GM19238 (cell line): ENCODE results near the gene TOE1.
"Not testable (repeated sequence)": the region's sequence is repeated elsewhere in the genome, so short reads cannot be mapped to it uniquely, and the experiment has no call there.

Experiments
- DNase-seq: peaks from one replicate; pipeline ENCODE4 v3.0.0; 2011; ENCODE audit warnings: low spot score; ENCODE audit not compliant: insufficient read length

TOE1 gene

GRCh38 chr1:45354838-45355237 is 14.9 kb downstream of the TOE1 start:
- DNase-seq = no peak

- DNase-seq = no peak
These were observed 15.7 kb downstream of the TOE1 start for GRCh38 chr1:45355683-45356082.

DNA sequence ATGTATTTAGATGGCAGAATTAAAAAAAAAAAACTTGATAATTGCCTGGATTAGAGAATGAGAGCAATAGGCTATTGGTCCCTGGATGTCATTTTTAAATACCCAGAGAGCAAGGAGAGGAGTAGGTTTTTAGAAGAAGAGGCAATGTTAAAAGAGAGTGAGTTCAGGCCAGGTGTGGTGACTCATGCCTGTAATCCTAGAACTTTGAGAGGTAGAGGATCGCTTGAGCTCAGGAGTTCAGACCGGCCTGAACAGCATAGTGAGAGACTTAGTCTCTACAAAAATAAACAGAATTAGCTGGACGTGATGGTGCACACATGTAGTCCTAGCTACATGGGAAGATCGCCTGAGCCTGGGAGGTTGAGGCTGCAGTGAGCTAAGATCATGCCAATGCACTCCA is 16.2 kb downstream of the TOE1 start:
- no peak for DNase-seq

DNA sequence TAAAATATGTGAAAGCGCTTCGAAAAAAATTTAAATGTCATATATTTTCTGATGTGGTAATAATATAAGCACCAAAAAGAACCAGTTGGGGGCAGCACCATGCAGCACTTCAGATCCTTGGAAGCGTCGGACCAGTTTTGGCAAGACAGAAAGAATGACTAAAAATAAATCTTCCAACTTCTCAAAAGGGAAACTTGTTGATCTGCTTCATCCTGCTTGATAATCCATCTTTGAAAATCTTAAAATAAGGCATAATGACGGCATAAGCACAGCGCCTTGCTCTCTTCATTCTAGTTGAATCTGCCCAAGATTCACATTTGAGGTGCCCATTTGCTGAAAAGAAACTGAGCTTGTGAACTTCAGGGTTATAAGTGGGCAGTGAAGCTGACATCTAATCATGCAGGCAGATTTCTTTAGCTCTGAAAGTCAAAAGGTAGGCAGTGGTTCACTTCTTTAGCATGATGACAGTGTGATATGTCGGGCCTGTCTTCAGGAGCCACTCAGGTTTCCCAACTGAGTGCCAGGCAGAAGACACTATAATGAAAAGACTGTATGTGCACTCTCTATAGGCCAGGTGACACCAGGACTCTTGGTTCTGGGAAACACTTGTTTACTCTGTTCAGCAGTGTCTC is 20.0 kb downstream of the TOE1 start:
- no peak for DNase-seq

GRCh38 chr1:45360981-45361380 is 21.0 kb downstream of the TOE1 start:
- DNase-seq = not testable (repeated sequence)

GRCh38 chr1:45364294-45364693 is 24.3 kb downstream of the TOE1 start:
- DNase-seq = no peak

- DNase-seq = no peak
These were observed 25.1 kb downstream of the TOE1 start for GRCh38 chr1:45365051-45365450.

DNA sequence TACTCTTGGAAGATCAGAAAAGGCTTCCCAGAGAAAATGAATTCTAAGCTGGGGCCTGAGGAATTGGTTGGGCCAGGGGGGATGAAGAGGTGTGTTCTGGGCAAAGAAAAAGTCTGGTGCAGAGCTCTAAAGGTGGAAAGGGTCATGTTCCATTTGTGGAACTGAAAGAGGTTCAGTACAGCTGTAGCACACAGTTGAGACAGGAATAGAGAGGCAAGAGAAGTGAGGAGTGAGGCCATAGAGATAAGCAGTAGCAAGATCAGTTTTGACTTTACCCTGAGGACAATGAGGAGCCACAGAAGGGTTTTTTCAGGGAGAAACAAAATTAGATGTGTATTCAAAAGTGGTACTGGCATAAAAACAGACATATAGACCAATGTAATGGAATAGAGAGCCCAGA is 30.6 kb downstream of the TOE1 start:
- no peak for DNase-seq

DNA sequence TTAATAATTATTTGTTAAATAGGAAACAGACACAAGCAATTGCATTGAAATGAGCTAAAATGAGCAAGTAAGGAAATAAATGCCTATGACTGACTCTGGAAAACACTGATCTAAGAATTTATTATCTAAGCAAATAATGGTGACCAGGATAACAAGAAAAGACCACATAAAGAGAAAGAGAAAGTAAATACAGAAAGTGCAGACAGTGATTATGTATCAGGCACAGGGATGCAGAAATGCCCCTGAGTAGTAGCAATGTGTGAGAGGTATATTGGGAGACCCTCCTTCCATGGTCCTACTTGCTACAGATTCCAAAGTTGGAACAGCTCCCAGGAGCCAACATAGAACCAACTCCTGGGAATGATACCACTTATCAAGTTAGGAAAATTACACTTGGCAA is 33.6 kb downstream of the TOE1 start:
- no peak for DNase-seq

- no peak for DNase-seq
These were observed 35.4 kb downstream of the TOE1 start for GRCh38 chr1:45375104-45376090.

DNA sequence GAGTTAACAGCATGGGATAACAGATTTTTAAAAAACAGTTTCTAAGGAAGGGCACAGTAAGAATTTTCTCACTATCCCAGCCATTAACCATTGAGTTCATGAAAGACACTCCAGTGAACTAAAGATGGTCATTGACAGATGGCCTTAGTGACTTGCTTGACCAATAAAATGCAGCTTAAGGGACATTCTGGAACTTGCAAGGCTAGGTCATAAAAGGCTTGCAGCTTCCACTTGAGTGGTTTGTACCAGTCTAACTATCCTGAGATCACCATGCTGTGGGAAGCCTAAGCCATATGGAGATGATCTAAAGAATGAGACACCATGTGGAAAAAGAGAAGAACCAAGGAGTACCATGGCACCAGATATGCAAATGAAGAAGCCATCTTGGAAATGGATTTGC is 38.2 kb downstream of the TOE1 start:
- DNase-seq = no peak

GRCh38 chr1:45379524-45379923 is 39.6 kb downstream of the TOE1 start:
- no peak for DNase-seq

- DNase-seq = no peak
These were observed 40.2 kb downstream of the TOE1 start for GRCh38 chr1:45380125-45380524.

GRCh38 chr1:45380730-45381129 is 40.8 kb downstream of the TOE1 start:
- DNase-seq = no peak

DNA sequence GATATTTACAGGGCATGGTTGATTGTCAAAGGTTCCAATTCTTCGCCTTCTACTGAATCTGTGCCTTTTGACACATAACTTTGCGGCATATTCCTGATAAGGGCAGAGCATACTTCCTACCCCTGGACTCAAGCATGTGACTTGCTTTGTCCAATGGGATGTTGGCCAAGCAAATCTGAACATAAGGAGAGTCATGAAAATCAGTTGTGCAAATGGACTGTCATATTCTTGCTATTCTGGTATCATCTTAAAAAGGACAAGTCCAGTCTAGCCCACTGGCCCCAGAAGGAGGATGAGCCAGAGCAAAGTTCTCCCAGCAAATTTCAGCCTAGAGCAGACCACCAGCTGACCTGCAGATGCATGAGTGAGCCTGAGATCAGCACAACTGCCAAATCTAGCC is 41.3 kb downstream of the TOE1 start:
- DNase-seq = no peak

GRCh38 chr1:45383191-45383590 is 43.2 kb downstream of the TOE1 start:
- DNase-seq = no peak

- not testable (repeated sequence) for DNase-seq
These were observed 44.2 kb downstream of the TOE1 start for GRCh38 chr1:45384213-45384612.

DNA sequence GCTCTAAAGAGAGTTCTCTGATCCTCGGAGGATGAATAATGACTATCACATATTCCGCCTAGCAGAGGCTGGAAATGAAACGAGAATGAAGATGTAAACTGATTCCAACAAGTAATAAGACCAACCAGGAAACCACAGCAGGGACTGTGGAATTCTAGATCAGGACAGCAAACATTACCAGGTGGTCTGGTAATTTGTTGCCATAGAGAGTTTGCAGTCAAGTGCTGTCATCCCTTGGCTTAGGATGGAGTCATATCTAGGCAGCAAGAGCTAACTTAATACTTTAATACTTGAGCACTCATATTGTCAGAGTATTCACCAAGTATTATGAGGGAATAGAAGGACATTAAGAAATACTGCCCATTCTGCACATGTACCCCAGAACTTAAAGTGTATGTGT is 45.3 kb downstream of the TOE1 start:
- DNase-seq = no peak

DNA sequence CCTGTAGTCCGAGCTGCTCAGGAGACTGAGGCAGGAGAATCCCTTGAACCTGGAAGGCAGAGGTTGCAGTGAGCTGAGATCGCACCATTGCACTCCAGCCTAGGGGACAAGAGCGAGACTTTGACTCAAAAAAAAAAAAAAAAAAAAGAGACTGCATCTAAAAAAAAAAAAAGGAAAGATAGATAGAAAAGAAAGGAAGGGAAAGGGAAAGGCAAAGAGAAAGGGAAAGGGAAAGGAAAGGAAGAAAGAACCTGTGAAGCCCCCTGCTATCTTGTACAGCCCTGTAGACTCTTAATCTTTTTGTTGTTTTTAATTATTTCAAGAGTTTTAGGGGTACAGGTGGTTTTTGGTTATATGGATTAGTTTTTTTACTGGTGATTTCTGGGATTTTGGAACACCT is 46.2 kb downstream of the TOE1 start:
- DNase-seq = no peak
